ENCODE data around the gene CRIM1. TPM values are rescaled to one million over a fixed set of nuclear protein-coding genes. Genes with fewer than 3 reads are reported as not detected.
A peak's percentile ranks its signal among the peaks of the same experiment; 100 is the strongest.

CRIM1 gene
- total RNA-seq, 2 donors from 2014 or later = 26.7 to 26.9 TPM

DNA sequence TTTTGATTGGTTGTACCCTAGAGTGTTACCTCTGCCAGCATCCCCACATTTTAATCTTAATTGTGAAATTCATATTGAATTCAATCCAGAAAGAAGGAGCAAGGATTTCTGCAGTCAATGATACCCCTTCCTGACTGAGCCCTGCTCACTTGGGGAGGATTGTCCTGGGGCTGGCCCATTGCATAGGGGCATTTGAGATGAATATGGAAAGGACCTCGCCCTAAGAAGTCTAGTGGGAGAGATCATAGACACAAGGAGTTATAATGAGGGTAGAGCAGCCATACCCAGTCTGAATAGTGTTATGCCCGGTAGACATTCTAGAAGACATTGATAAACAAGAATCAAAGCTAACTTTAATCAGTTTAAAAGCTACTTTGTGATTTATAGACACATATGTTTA, 53.8 kb downstream of the CRIM1 start:
- Histone ChIP-seq H3K9me3 (ENCODE audit: control insufficient read depth, low read length) (no peaks in the 10 kb centered on the region), H3K27me3 (ENCODE audit: control insufficient read depth, insufficient read depth, low read length, poor library complexity, severe bottlenecking) (no peaks in the 10 kb centered on the region), H3K4me1 (ENCODE audit: control insufficient read depth, insufficient read depth, low read length) (no peaks in the 10 kb centered on the region), H3K27ac (ENCODE audit: low read depth, low read length) (no peak overlapping the region), H3K9ac (ENCODE audit: extremely low read depth, low read length, poor library complexity, severe bottlenecking) (no peak overlapping the region), H3K36me3 (ENCODE audit: control insufficient read depth, insufficient read depth, low read length) (peaks cover 6% of the 10 kb centered on the region), H3K4me3 (ENCODE audit: low read length) (no peak overlapping the region)
- Mint-ChIP-seq H3K4me3 (no peak overlapping the region), H3K4me1 (peaks cover 28% of the 10 kb centered on the region), H3K27me3 (ENCODE audit: insufficient read depth) (no peaks in the 10 kb centered on the region), H3K36me3 (ENCODE audit: low read depth) (no peaks in the 10 kb centered on the region), H3K9me3 (no peaks in the 10 kb centered on the region), H3K27ac (no peak overlapping the region)
- no peak for DNase-seq
- TF ChIP-seq CTCF (conservative IDR thresholded peaks at IDR 0.05) = no peak
- 96% methylated on average over 2 of the region's 2 CpGs; no CpG with 5 or more reads in 1 of the 2 experiments for WGBS, 2 experiments (ENCODE audit: insufficient coverage in 1 of 2, insufficient read length in 1 of 2)

- H3K9me3 Mint-ChIP-seq = no peaks in the 10 kb centered on the region
- H3K36me3 Mint-ChIP-seq (ENCODE audit: low read depth) = no peaks in the 10 kb centered on the region
- peak overlapping the region; percentile 38 for H3K27ac Mint-ChIP-seq
- no peak overlapping the region for H3K9ac ChIP-seq (ENCODE audit: extremely low read depth, low read length, poor library complexity, severe bottlenecking)
- H3K9me3 ChIP-seq (ENCODE audit: control insufficient read depth, low read length) = no peaks in the 10 kb centered on the region
- no peaks in the 10 kb centered on the region for H3K27me3 ChIP-seq (ENCODE audit: control insufficient read depth, insufficient read depth, low read length, poor library complexity, severe bottlenecking)
- DNase-seq = no peak
- H3K4me3 Mint-ChIP-seq = no peak overlapping the region
- 72 to 84% methylated on average over 2 to 4 of the region's 4 CpGs for WGBS, 2 experiments (ENCODE audit: insufficient coverage in 1 of 2, insufficient read length in 1 of 2)
- H3K4me1 ChIP-seq (ENCODE audit: control insufficient read depth, insufficient read depth, low read length) = no peaks in the 10 kb centered on the region
- peaks cover 29% of the 10 kb centered on the region for H3K4me1 Mint-ChIP-seq
- no peak for TF ChIP-seq CTCF (conservative IDR thresholded peaks at IDR 0.05)
- H3K36me3 ChIP-seq (ENCODE audit: control insufficient read depth, insufficient read depth, low read length) = peaks cover 6% of the 10 kb centered on the region
- no peak overlapping the region for H3K27ac ChIP-seq (ENCODE audit: low read depth, low read length)
- H3K27me3 Mint-ChIP-seq (ENCODE audit: insufficient read depth) = no peaks in the 10 kb centered on the region
- H3K4me3 ChIP-seq (ENCODE audit: low read length) = no peak overlapping the region
Observed at GRCh38 chr2:36409935-36410334, 54.4 kb downstream of the CRIM1 start.

- DNase-seq = no peak
- Mint-ChIP-seq H3K4me1 (peaks cover 33% of the 10 kb centered on the region), H3K9me3 (no peaks in the 10 kb centered on the region), H3K36me3 (ENCODE audit: low read depth) (no peaks in the 10 kb centered on the region), H3K4me3 (no peak overlapping the region), H3K27ac (no peak overlapping the region), H3K27me3 (ENCODE audit: insufficient read depth) (no peaks in the 10 kb centered on the region)
- H3K9me3 ChIP-seq (ENCODE audit: control insufficient read depth, low read length) = no peaks in the 10 kb centered on the region
- H3K27me3 ChIP-seq (ENCODE audit: control insufficient read depth, insufficient read depth, low read length, poor library complexity, severe bottlenecking) = no peaks in the 10 kb centered on the region
- WGBS, 2 experiments (ENCODE audit: insufficient coverage in 1 of 2, insufficient read length in 1 of 2) = 95 to 96% methylated on average over 4 of the region's 4 CpGs
- H3K4me1 ChIP-seq (ENCODE audit: control insufficient read depth, insufficient read depth, low read length) = peaks cover 2% of the 10 kb centered on the region
- H3K4me3 ChIP-seq (ENCODE audit: low read length) = no peak overlapping the region
- H3K36me3 ChIP-seq (ENCODE audit: control insufficient read depth, insufficient read depth, low read length) = peaks cover 6% of the 10 kb centered on the region
- no peak for TF ChIP-seq CTCF (conservative IDR thresholded peaks at IDR 0.05)
- H3K27ac ChIP-seq (ENCODE audit: low read depth, low read length) = no peak overlapping the region
- H3K9ac ChIP-seq (ENCODE audit: extremely low read depth, low read length, poor library complexity, severe bottlenecking) = no peak overlapping the region
Observed at GRCh38 chr2:36410681-36411080, 55.1 kb downstream of the CRIM1 start.

All from endodermal cell (in vitro differentiated cells).